Measurements from ENCODE around the gene SNAI1. TPM values are rescaled to one million over a fixed set of nuclear protein-coding genes. Genes with fewer than 3 reads are reported as not detected.
A peak's percentile ranks its signal among the peaks of the same experiment; 100 is the strongest.

The SNAI1 gene
- total and polyA plus RNA-seq, 9 donors, result 0.95 to 9.0 (median 1.7) TPM

DNA sequence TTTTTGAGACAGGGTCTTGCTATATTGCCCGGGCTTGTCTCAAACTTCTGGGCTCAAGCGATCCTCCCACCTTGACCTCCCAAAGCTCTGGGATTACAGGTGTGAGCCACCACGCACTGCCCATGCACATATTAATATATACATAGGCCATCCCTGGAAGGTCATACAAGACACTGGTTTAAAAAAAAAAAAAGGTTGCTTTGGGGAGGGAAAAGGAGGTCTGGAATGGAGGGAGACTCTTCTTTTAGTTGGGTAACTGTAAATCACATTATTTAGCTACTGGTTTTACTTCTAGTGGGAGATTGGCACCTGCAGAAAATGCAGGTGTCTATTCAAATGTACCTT is 4.1 kb upstream of the SNAI1 start:
- Histone ChIP-seq H3K36me3 (no peaks in the 10 kb centered on the region), H3K4me1 (ENCODE audit: insufficient read depth) (peaks cover 7% of the 10 kb centered on the region), H3K27ac (no peak overlapping the region), H3K4me3 (no peak overlapping the region), H3K9me3 (no peaks in the 10 kb centered on the region), H3K27me3 (no peaks in the 10 kb centered on the region)
- WGBS, 3 donors, result 55 to 60% (median 59%) methylated on average over 3 of the region's 3 CpGs
- TF ChIP-seq POLR2A (IDR thresholded peaks at IDR 0.05) (no peak), EP300 (IDR thresholded peaks at IDR 0.05) (no peak)
- TF ChIP-seq, protein P1, sequence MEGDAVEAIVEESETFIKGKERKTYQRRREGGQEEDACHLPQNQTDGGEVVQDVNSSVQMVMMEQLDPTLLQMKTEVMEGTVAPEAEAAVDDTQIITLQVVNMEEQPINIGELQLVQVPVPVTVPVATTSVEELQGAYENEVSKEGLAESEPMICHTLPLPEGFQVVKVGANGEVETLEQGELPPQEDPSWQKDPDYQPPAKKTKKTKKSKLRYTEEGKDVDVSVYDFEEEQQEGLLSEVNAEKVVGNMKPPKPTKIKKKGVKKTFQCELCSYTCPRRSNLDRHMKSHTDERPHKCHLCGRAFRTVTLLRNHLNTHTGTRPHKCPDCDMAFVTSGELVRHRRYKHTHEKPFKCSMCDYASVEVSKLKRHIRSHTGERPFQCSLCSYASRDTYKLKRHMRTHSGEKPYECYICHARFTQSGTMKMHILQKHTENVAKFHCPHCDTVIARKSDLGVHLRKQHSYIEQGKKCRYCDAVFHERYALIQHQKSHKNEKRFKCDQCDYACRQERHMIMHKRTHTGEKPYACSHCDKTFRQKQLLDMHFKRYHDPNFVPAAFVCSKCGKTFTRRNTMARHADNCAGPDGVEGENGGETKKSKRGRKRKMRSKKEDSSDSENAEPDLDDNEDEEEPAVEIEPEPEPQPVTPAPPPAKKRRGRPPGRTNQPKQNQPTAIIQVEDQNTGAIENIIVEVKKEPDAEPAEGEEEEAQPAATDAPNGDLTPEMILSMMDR (IDR thresholded peaks at IDR 0.05), result no peak
- intact Hi-C loops (cut with DNase I), result loop anchor here (1.0 to 10.0 kb wide), 3 partner anchors 92 to 196 kb away; no protein-coding TSS in a partner anchor
- DNase-seq, result no peak

DNA sequence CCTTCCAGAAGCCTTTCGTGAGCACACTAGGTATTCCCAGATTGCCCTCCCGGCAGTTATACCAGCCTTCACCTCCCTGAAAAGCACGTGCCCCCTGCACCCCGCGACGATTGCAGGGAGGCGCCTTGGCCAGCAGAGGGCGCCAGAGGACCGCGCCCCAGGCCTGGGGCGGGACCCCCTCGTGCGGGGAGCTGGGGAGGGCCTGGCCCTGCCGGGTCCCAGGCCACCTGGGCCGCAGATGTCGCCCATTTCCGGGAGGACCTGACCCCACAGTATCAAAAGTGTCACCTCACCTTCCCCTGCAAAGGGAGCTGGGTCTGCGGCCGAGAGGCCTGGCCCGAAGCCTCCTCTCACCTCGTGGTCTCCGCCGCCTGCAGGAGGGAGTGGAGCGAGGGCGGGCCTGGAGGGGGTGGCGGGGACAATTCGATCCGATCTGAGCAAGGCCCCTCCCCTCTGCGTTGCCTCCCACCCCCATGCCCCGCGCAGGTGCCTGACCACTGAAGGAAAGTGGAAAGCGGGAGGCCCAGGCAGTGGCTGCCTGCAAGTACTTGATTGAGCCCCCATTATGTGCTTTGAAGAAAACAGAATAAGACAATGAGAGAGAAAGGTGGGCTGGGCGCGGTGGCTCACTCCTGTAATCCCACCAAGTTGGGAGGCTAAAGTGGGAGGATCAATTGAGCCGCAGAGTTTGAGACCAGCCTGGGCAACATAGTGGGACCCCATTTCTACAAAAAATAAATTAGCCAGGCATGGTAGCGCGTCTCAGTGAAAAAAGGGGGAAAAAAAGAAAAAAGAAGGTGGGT is 3.5 kb upstream of the SNAI1 start:
- peaks cover 12% of the 10 kb centered on the region for H3K4me1 ChIP-seq (ENCODE audit: insufficient read depth)
- H3K4me3 ChIP-seq, result peak overlapping the region; percentile 9
- peak; percentile 43 to 76 (median 63) for DNase-seq
- no peaks in the 10 kb centered on the region for H3K36me3 ChIP-seq
- no peaks in the 10 kb centered on the region for H3K27me3 ChIP-seq
- no peaks in the 10 kb centered on the region for H3K9me3 ChIP-seq
- TF ChIP-seq EP300 (IDR thresholded peaks at IDR 0.05), result no peak
- TF ChIP-seq, protein P1 (IDR thresholded peaks at IDR 0.05), result peak; percentile 97 to 99 (median 99)
- TF ChIP-seq POLR2A (IDR thresholded peaks at IDR 0.05), result no peak
- 16 to 19% (median 18%) methylated on average over 37 of the region's 37 CpGs for WGBS, 3 donors
- no peak overlapping the region for H3K27ac ChIP-seq
- intact Hi-C loops (cut with DNase I), result loop anchor here (1.0 to 10.0 kb wide), 3 partner anchors 92 to 196 kb away; no protein-coding TSS in a partner anchor

DNA sequence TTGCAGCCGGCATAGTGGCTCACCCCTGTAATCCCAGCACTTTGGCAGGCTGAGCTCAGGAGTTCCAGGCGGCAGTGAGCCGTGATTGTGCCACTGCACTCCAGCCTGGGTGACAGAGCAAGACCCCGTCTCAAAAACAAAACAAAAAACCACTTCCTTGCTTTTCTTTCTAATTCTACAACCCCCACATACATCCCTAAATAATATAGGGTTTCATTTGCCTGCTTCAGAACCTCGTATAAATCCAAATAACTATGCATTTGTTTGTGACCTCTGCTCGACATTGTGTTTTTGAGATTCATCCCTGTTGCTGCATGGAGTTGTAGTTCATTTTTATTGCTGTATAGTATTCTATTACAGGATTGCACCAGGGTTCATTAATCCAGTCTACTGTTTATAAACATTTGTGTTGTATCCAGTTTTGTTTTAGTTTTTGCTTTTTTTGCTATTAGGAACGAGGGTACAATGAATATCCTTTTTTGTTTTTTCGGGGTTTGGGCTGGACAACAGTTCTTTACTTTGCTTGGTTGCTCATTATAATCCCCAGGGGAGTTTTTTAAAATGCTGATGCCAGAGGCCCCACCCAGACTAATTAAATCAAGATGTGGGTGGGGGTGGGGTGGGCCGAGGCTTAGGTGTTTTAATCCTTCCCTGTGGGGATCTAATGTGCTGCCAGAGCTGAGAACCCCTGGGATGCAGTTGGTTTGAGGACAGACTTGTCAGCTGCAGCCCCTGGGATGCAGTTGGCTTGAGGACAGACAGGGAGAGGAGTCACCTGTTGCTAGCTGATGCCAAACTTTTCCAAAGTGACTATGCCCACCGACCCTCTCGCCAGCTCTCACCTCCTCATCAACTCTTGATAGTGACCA is 2.4 kb upstream of the SNAI1 start:
- intact Hi-C loops (cut with DNase I), result loop anchor here (5.0 to 10.0 kb wide), 5 partner anchors 174 to 604 kb away; partner anchors contain the start of gene PEDS1 (in 1 of the 4)

More for the DNA sequence above, 2.4 kb upstream of the SNAI1 start:
- Histone ChIP-seq H3K4me1 (ENCODE audit: insufficient read depth) (peaks cover 14% of the 10 kb centered on the region), H3K4me3 (no peak overlapping the region), H3K36me3 (no peaks in the 10 kb centered on the region), H3K27me3 (no peaks in the 10 kb centered on the region), H3K27ac (no peak overlapping the region), H3K9me3 (no peaks in the 10 kb centered on the region)
- DNase-seq, result no peak
- TF ChIP-seq, protein P1 (IDR thresholded peaks at IDR 0.05), result no peak
- no peak for TF ChIP-seq POLR2A (IDR thresholded peaks at IDR 0.05)
- TF ChIP-seq EP300 (IDR thresholded peaks at IDR 0.05), result no peak
- WGBS, 3 donors, result 82 to 84% (median 82%) methylated on average over 11 of the region's 11 CpGs

Data from ovary (tissue), 9 donors.